ENCODE measurements around the gene NEK3. TPM values are rescaled to one million over a fixed set of nuclear protein-coding genes. Genes with fewer than 3 reads are reported as not detected.
"Not testable (repeated sequence)": the region's sequence is repeated elsewhere in the genome, so short reads cannot be mapped to it uniquely, and the experiment has no call there.

Gene NEK3
- total RNA-seq, 1 donor from 2014 or later: 27.5 TPM

DNA sequence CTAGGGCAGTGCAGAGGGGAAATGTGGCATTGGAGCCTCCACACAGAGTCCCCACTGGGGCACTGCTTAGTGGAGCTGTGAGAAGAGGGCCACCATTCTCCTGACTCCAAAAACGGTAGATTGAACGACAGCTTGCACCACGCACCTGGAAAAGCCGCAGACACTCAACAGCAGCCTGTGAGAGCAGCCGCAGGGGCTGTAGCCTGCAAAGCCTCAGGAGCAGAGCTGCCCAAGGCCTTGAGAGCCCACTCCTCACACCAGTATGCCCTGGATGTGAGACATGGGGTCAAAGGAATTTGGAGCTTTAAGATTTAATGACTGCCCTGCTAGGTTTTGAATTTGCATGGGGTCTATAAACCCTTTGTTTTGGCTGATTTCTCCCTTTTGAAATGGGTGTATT, 62.2 kb downstream of the NEK3 start:
- Mint-ChIP-seq H3K9me3 (no peaks in the 10 kb centered on the region), H3K4me1 (no peaks in the 10 kb centered on the region), H3K27ac (ENCODE audit: unreplicated experiment) (no peak overlapping the region), H3K4me3 (no peak overlapping the region), H3K27me3 (ENCODE audit: low read depth) (no peaks in the 10 kb centered on the region), H3K36me3 (ENCODE audit: low read depth) (no peaks in the 10 kb centered on the region)
- TF ChIP-seq, protein P1, sequence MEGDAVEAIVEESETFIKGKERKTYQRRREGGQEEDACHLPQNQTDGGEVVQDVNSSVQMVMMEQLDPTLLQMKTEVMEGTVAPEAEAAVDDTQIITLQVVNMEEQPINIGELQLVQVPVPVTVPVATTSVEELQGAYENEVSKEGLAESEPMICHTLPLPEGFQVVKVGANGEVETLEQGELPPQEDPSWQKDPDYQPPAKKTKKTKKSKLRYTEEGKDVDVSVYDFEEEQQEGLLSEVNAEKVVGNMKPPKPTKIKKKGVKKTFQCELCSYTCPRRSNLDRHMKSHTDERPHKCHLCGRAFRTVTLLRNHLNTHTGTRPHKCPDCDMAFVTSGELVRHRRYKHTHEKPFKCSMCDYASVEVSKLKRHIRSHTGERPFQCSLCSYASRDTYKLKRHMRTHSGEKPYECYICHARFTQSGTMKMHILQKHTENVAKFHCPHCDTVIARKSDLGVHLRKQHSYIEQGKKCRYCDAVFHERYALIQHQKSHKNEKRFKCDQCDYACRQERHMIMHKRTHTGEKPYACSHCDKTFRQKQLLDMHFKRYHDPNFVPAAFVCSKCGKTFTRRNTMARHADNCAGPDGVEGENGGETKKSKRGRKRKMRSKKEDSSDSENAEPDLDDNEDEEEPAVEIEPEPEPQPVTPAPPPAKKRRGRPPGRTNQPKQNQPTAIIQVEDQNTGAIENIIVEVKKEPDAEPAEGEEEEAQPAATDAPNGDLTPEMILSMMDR (conservative IDR thresholded peaks at IDR 0.05): no peak
- no peak for DNase-seq (ENCODE audit: low read depth, low spot score)

DNA sequence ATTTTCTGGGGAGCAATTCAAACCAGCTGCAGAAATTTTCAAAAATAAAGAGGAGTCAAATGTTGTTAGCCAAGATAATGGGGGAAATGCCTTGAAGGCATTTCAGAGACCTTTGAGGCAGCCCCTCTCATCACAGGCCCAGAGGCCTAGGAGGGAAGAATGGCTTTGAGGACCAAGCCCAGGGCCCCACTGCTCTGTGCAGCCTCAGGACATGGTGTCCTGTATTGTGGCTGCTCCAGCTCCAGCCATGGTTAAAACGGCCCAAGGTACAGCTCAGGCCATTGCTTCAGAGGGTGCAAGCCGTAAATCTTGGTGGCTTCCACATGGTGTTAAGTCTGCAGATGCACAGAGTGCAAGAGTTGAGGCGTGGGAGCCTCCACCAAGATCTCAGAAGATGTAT, 62.6 kb downstream of the NEK3 start:
- Mint-ChIP-seq H3K27ac (ENCODE audit: unreplicated experiment) (no peak overlapping the region), H3K9me3 (no peaks in the 10 kb centered on the region), H3K36me3 (ENCODE audit: low read depth) (no peaks in the 10 kb centered on the region), H3K4me3 (no peak overlapping the region), H3K27me3 (ENCODE audit: low read depth) (no peaks in the 10 kb centered on the region), H3K4me1 (no peaks in the 10 kb centered on the region)
- TF ChIP-seq, protein P1 (conservative IDR thresholded peaks at IDR 0.05): no peak
- no peak for DNase-seq (ENCODE audit: low read depth, low spot score)

DNA sequence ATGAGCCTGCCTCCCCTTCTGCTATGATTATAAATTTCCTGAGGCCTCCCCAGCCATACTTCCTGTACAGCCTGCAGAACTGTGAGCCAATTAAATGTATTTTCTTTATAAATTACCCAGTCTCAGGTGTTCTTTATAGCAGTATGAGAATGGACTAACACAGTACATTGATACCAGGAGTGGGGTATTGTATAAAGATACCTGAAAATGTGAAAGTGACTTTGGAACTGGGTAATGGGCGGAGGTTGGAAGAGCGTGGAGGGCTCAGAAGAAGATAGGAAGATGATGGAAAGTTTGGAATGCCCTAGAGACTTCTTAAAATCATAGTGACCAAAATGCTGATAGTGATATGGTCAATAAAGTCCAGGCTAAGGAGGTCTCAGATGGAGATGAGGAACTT, 63.3 kb downstream of the NEK3 start:
- H3K36me3 Mint-ChIP-seq (ENCODE audit: low read depth): no peaks in the 10 kb centered on the region
- no peaks in the 10 kb centered on the region for H3K4me1 Mint-ChIP-seq
- no peak for DNase-seq (ENCODE audit: low read depth, low spot score)
- H3K27ac Mint-ChIP-seq (ENCODE audit: unreplicated experiment): no peak overlapping the region
- H3K9me3 Mint-ChIP-seq: no peaks in the 10 kb centered on the region
- H3K4me3 Mint-ChIP-seq: no peak overlapping the region
- TF ChIP-seq, protein P1 (conservative IDR thresholded peaks at IDR 0.05): no peak
- H3K27me3 Mint-ChIP-seq (ENCODE audit: low read depth): no peaks in the 10 kb centered on the region

DNA sequence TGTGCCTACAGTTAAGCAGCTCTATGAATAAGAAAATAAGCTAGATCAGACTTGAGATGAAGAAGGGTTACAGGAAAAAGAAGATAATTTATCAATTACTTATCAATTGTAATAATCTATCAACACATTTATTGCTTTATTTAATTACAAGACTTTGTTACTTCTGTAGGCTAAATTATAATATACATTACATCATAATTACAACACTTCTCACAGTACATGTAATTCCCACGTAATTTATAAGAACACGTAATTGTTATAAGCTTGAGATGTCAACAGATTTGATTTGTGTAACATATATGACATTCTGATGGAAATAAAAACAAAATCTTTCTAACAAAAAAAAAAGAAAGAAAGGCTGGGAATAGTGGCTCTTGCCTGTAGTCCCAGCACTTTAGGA, 67.3 kb downstream of the NEK3 start:
- Mint-ChIP-seq H3K27ac (ENCODE audit: unreplicated experiment) (no peak overlapping the region), H3K4me1 (no peaks in the 10 kb centered on the region), H3K9me3 (no peaks in the 10 kb centered on the region), H3K4me3 (no peak overlapping the region), H3K36me3 (ENCODE audit: low read depth) (no peaks in the 10 kb centered on the region), H3K27me3 (ENCODE audit: low read depth) (no peaks in the 10 kb centered on the region)
- no peak for DNase-seq (ENCODE audit: low read depth, low spot score)
- TF ChIP-seq, protein P1 (conservative IDR thresholded peaks at IDR 0.05): no peak

DNA sequence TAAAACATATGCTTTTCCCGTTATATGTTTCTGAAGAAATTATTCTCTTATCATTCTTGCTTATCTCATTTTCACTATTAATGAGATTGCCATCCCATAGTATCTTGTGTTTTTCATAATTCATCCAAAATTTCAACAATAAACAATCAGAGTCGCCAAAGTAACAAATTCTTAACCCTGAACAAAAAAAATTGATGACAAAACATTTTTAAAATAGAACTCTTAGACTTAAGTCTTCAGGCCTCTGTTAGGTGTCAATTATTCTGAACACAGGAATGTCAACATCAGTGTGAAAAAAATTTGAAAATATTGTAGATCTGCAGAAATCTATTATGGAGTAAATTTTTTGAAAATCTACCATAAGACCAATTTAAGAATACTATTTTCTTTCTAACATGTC, 67.9 kb downstream of the NEK3 start:
- no peaks in the 10 kb centered on the region for H3K27me3 Mint-ChIP-seq (ENCODE audit: low read depth)
- no peaks in the 10 kb centered on the region for H3K9me3 Mint-ChIP-seq
- no peaks in the 10 kb centered on the region for H3K36me3 Mint-ChIP-seq (ENCODE audit: low read depth)
- no peak for DNase-seq (ENCODE audit: low read depth, low spot score)
- no peak overlapping the region for H3K4me3 Mint-ChIP-seq
- H3K27ac Mint-ChIP-seq (ENCODE audit: unreplicated experiment): no peak overlapping the region
- no peaks in the 10 kb centered on the region for H3K4me1 Mint-ChIP-seq
- TF ChIP-seq, protein P1 (conservative IDR thresholded peaks at IDR 0.05): no peak

DNA sequence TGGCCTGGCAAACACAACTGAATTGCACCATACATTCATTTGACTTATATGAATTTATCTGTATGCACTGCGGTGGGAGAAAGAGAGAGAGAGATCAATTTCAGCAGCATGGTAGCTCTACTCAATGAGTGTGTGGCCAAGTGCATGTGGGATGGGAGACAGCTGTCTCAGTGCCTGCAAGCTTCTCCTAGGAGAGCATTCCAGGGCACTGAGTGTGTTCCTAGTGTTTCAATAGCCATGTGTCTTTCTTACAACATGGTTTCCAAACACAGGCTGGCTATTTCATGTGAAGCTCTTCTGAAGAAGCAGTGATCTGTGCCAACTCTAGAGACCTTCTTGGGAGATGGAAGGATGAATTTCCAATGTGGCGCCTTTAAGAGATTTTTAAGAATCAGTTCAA, 74.0 kb downstream of the NEK3 start:
- no peak for DNase-seq (ENCODE audit: low read depth, low spot score)
- no peaks in the 10 kb centered on the region for H3K4me1 Mint-ChIP-seq
- no peaks in the 10 kb centered on the region for H3K36me3 Mint-ChIP-seq (ENCODE audit: low read depth)
- H3K27me3 Mint-ChIP-seq (ENCODE audit: low read depth): no peaks in the 10 kb centered on the region
- TF ChIP-seq, protein P1 (conservative IDR thresholded peaks at IDR 0.05): no peak
- no peak overlapping the region for H3K4me3 Mint-ChIP-seq
- no peaks in the 10 kb centered on the region for H3K9me3 Mint-ChIP-seq
- no peak overlapping the region for H3K27ac Mint-ChIP-seq (ENCODE audit: unreplicated experiment)

DNA sequence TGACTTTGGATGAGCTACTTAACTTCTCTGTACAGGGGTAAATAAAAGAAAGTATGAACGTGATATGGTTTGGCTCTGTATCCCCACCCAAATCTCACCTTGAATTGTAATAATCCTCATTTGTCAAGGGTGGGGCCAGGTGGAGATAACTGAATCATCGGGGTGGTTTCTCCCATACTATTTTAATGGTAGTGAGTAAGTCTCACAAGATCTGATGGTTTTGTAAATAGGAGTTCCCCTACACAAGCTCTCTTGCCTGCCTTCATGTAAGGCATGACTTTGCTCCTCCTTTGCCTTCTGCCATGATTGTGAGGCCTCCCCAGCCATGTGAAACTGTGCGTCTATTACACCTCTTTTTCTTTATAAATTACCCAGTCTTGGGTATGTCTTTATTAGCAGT, 74.4 kb downstream of the NEK3 start:
- not testable (repeated sequence) for H3K27me3 Mint-ChIP-seq (ENCODE audit: low read depth); H3K27ac Mint-ChIP-seq (ENCODE audit: unreplicated experiment); H3K36me3 Mint-ChIP-seq (ENCODE audit: low read depth); H3K4me1 Mint-ChIP-seq; DNase-seq (ENCODE audit: low read depth, low spot score); H3K9me3 Mint-ChIP-seq; H3K4me3 Mint-ChIP-seq
